HEK293 (cell line): ENCODE measurements around the gene CHMP5.
A peak's percentile ranks its signal among the peaks of the same experiment; 100 is the strongest.

Experiments used
- CTCF ChIA-PET: fragments of 350-600 bp; formaldehyde crosslinking; extraction: SDS; loops from one replicate; lab custom pipeline; 2021; ENCODE audit warnings: antibody characterized with exemption; lab: Yijun Ruan, JAX
- POLR2A ChIA-PET: fragments of 300-600 bp; formaldehyde crosslinking; extraction: SDS; loops from one replicate; lab custom pipeline; 2020; ENCODE audit warnings: antibody characterized with exemption, inconsistent platforms; lab: Yijun Ruan, JAX
- H3K27ac ChIP-seq: fragments of 200-500 bp; sonication (Bioruptor generic); 2 replicates; pipeline ENCODE4 v1.5.1; 2014; ENCODE audit warnings: low read depth, low read length, control low read depth, inconsistent platforms; ENCODE audit errors: extremely low read depth
- H3K36me3 ChIP-seq, 2 experiments: fragments of 200-500 bp in 1 of 2; sonication (Bioruptor generic) in 1 of 2; 1 replicate in 1 of 2; 2 replicates in 1 of 2; pipeline ENCODE4 v1.5.1; 2014 to 2017; ENCODE audit warnings: inconsistent platforms in 2 of 2, low read length in 2 of 2; ENCODE audit not compliant: control insufficient read depth in 2 of 2, insufficient read depth in 1 of 2
- H3K4me1 ChIP-seq: fragments of 200-500 bp; sonication (Bioruptor generic); 2 replicates; pipeline ENCODE4 v1.5.1; 2014; ENCODE audit warnings: mild to moderate bottlenecking, low read length, inconsistent platforms; ENCODE audit not compliant: control insufficient read depth, insufficient read depth
- H3K4me3 ChIP-seq: 2 replicates; pipeline ENCODE4 v1.5.1; 2011; ENCODE audit warnings: low read depth, mild to moderate bottlenecking, control low read depth, low read length, moderate library complexity
- H3K9me3 ChIP-seq: fragments of 200-500 bp; sonication (Bioruptor generic); 2 replicates; pipeline ENCODE4 v1.5.1; 2014; ENCODE audit warnings: low read depth, low read length, inconsistent platforms; ENCODE audit not compliant: control insufficient read depth, insufficient read depth
- BCL11A ChIP-seq: fragments of 450-650 bp; formaldehyde crosslinking; IDR thresholded peaks from 2 replicates; pipeline ENCODE4 v1.5.1; 2016; ENCODE audit warnings: low read depth, missing biosample characterization, missing genetic modification characterization
- CTCF ChIP-seq: fragments of 450-650 bp; formaldehyde crosslinking; IDR thresholded peaks from 2 replicates; pipeline ENCODE4 v1.5.1; 2016; ENCODE audit warnings: missing biosample characterization, missing genetic modification characterization
- GFI1B ChIP-seq: fragments of 450-650 bp; formaldehyde crosslinking; IDR thresholded peaks from 2 replicates; pipeline ENCODE4 v1.5.1; 2016; ENCODE audit warnings: missing biosample characterization, missing genetic modification characterization
- GLI4 ChIP-seq: fragments of 450-650 bp; formaldehyde crosslinking; IDR thresholded peaks from 2 replicates; pipeline ENCODE4 v1.5.1; 2016; ENCODE audit warnings: missing biosample characterization, missing genetic modification characterization
- SCRT2 ChIP-seq: fragments of 450-650 bp; formaldehyde crosslinking; IDR thresholded peaks from 2 replicates; pipeline ENCODE4 v1.5.1; 2016; ENCODE audit warnings: missing biosample characterization, missing genetic modification characterization
- SP2 ChIP-seq: fragments of 450-650 bp; formaldehyde crosslinking; IDR thresholded peaks from 2 replicates; pipeline ENCODE4 v1.5.1; 2016; ENCODE audit warnings: missing biosample characterization, missing genetic modification characterization
- ZBTB11 ChIP-seq: fragments of 450-650 bp; formaldehyde crosslinking; conservative IDR thresholded peaks from 2 replicates; pipeline ENCODE4 v1.5.1; 2016; ENCODE audit warnings: low read depth, missing biosample characterization, missing genetic modification characterization
- ZBTB8A ChIP-seq: fragments of 450-650 bp; formaldehyde crosslinking; IDR thresholded peaks from 2 replicates; pipeline ENCODE4 v1.5.1; 2016; ENCODE audit warnings: missing biosample characterization, missing genetic modification characterization
- ZNF202 ChIP-seq: fragments of 450-650 bp; formaldehyde crosslinking; IDR thresholded peaks from 2 replicates; pipeline ENCODE4 v1.5.1; 2016; ENCODE audit warnings: missing biosample characterization, missing genetic modification characterization, borderline replicate concordance
- ZNF211 ChIP-seq: fragments of 450-650 bp; formaldehyde crosslinking; IDR thresholded peaks from 2 replicates; pipeline ENCODE4 v1.5.1; 2016; ENCODE audit warnings: low read depth, missing biosample characterization, missing genetic modification characterization
- ZNF248 ChIP-seq: fragments of 450-650 bp; formaldehyde crosslinking; IDR thresholded peaks from 2 replicates; pipeline ENCODE4 v1.5.1; 2017; ENCODE audit warnings: missing biosample characterization, missing genetic modification characterization
- ZNF26 ChIP-seq: fragments of 450-650 bp; formaldehyde crosslinking; IDR thresholded peaks from 2 replicates; pipeline ENCODE4 v1.5.1; 2016; ENCODE audit warnings: missing biosample characterization, missing genetic modification characterization
- ZNF335 ChIP-seq: fragments of 450-650 bp; formaldehyde crosslinking; conservative IDR thresholded peaks from 2 replicates; pipeline ENCODE4 v1.5.1; 2016; ENCODE audit warnings: missing biosample characterization, missing genetic modification characterization
- ZNF37A ChIP-seq: fragments of 450-650 bp; IDR thresholded peaks from 2 replicates; pipeline ENCODE4 v1.5.1; 2018; ENCODE audit warnings: missing biosample characterization, missing genetic modification characterization
- ZNF398 ChIP-seq: fragments of 450-650 bp; formaldehyde crosslinking; IDR thresholded peaks from 2 replicates; pipeline ENCODE4 v1.5.1; 2017; ENCODE audit warnings: missing biosample characterization, missing genetic modification characterization
- ZNF529 ChIP-seq: fragments of 450-650 bp; formaldehyde crosslinking; IDR thresholded peaks from 2 replicates; pipeline ENCODE4 v1.5.1; 2017; ENCODE audit warnings: missing genetic modification characterization, missing biosample characterization; ENCODE audit not compliant: insufficient replicate concordance
- ZNF585B ChIP-seq: fragments of 450-650 bp; formaldehyde crosslinking; IDR thresholded peaks from 2 replicates; pipeline ENCODE4 v1.5.1; 2016; ENCODE audit warnings: missing biosample characterization, missing genetic modification characterization
- ZNF654 ChIP-seq: fragments of 450-650 bp; formaldehyde crosslinking; IDR thresholded peaks from 2 replicates; pipeline ENCODE4 v1.5.1; 2016; ENCODE audit warnings: low read depth, missing biosample characterization, missing genetic modification characterization
- ZNF660 ChIP-seq: fragments of 450-650 bp; IDR thresholded peaks from 2 replicates; pipeline ENCODE4 v1.5.1; 2018; ENCODE audit warnings: missing biosample characterization, mild to moderate bottlenecking, missing genetic modification characterization
- ZNF791 ChIP-seq: fragments of 450-650 bp; formaldehyde crosslinking; IDR thresholded peaks from 2 replicates; pipeline ENCODE4 v1.5.1; 2016; ENCODE audit warnings: missing biosample characterization, missing genetic modification characterization

CHMP5 gene

GRCh38 chr9:33285502-33285901, 20.7 kb downstream of the CHMP5 start (continued):
- no peak for TF ChIP-seq GFI1B (tag by site-specific recombination)
- TF ChIP-seq SP2 (tag by site-specific recombination) = no peak
- TF ChIP-seq ZNF335 (tag by site-specific recombination) = no peak
- no peak for TF ChIP-seq ZNF398 (tag by site-specific recombination)
- TF ChIP-seq BCL11A = no peak
- no peak for TF ChIP-seq ZNF585B (tag by site-specific recombination)
- no peak for TF ChIP-seq ZNF791
- TF ChIP-seq ZNF202 = no peak
- no peak for TF ChIP-seq GLI4 (tag by site-specific recombination)
- no peak for TF ChIP-seq ZNF211

GRCh38 chr9:33287087-33287490, 22.2 kb downstream of the CHMP5 start:
- no peak overlapping the region for H3K4me3 ChIP-seq
- TF ChIP-seq ZNF37A (tag by site-specific recombination) (no peak), ZNF335 (tag by site-specific recombination) (peak; percentile 64), ZNF654 (tag by site-specific recombination) (peak; percentile 70), ZNF248 (tag by site-specific recombination) (no peak), ZNF529 (tag by site-specific recombination) (no peak), ZBTB11 (tag by site-specific recombination) (no peak), CTCF (tag by site-specific recombination) (peak; percentile 32; the same call in 1 of the 2 replicates), ZNF660 (0 out of 2 replicates have a peak, but pooled peaks have one; percentile 56), ZNF26 (tag by site-specific recombination) (no peak), SCRT2 (tag by site-specific recombination) (0 out of 2 replicates have a peak, but pooled peaks have one; percentile 32), ZBTB8A (no peak)
- ChIA-PET POLR2A (no interaction called here), CTCF (interaction anchor here (0.6 to 2.2 kb wide), 25 partner anchors 9 to 741 kb away, joined by 3 to 18 read pairs (median 5); no protein-coding TSS in a partner anchor)
- H3K4me1 ChIP-seq = no peaks in the 10 kb centered on the region
- H3K27ac ChIP-seq = no peak overlapping the region
- H3K9me3 ChIP-seq = no peaks in the 10 kb centered on the region
- peaks cover 0 to 26% of the 10 kb centered on the region in 2 experiments; a peak in 2 of 3 replicates for H3K36me3 ChIP-seq
